HTR-8/SVneo (cell line): Measurements from ENCODE around the gene CREB3.

ENCODE experiments used
- DNase-seq: peaks from one replicate; pipeline ENCODE4 v3.0.0; 2011; ENCODE audit warnings: low spot score, mixed read lengths; ENCODE audit not compliant: insufficient read length
- FAIRE-seq: peaks from 2 replicates; lab custom pipeline; 2011; peaks lifted over from hg19 to GRCh38; lab: Jason Lieb, UNC

The CREB3 gene

DNA sequence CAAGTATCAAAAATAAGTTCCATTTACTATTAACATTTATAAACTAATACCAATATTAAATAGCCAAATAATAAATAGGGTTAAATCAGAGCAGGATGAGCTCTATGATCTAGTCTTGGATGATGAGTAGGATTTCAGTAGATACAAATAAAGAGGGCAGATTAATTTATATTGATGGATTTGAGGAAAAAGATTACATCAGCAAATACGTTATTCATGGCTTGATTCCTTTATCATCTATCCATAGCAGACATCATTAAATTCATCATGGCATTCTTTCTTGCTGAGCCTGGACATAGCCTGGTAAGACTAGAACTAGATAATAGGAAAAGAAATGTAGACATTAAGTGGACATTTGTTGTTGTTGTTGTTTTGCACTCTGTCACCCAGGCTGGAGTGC is 35.0 kb downstream of the CREB3 start:
- DNase-seq (no peak), FAIRE-seq (no peak)

DNA sequence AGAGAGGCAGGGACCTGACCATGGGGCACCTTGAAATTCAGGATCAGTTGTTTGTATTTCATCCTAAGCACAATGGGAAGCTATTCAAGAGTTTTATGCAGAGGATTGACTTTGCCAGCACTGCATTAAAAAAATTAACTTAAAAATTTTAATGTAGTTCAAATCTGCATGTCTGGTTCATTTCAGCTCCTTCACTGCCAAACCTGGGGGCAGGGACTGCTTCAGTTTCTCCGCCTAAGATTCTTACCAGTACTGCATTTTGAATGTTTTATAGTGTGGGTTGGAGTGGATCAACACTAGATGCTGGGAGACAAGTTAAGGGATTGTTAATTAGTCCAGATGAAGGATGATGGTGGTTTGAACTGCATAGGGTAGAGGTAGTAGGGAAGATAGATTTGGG is 37.3 kb downstream of the CREB3 start:
- FAIRE-seq (no peak), DNase-seq (no peak)

DNA sequence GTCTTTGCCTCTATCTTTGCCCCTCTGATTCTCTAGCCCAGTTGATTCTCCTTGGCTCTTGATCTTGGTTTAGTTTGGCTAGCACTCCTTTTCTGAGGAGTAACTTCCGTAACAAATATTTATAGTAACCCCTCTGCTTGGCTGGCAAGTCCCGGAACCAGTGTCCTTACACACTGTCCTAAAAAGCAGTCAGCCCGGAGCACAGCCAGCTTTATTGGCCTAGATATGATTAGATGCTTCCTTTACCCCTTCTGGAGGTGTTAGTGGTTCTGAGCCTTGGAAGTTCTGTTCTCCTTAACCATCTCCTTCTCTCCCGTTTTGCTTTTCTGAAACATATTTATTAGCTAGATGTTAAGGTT is 38.6 kb downstream of the CREB3 start:
- no peak for FAIRE-seq
- DNase-seq, result no peak

DNA sequence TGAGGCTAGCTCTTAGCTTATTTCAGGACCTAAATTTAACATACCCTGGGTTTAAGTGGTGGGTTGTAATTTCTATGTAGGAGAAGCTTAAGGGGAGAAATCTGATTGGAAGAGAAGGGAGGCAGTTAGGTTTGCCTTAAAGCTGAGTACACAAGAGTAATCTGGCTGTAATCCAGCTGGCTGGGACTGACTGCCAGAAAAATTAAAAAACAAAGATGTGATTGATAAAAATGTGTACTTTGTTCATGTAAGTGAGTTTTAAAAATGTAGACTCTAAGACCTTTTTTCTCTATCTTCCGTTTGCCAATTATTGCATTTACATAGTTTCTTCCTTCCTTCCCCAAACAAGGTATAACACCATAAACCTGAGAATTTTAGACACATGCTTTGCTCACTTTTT is 39.1 kb downstream of the CREB3 start:
- no peak for DNase-seq
- FAIRE-seq, result no peak

DNA sequence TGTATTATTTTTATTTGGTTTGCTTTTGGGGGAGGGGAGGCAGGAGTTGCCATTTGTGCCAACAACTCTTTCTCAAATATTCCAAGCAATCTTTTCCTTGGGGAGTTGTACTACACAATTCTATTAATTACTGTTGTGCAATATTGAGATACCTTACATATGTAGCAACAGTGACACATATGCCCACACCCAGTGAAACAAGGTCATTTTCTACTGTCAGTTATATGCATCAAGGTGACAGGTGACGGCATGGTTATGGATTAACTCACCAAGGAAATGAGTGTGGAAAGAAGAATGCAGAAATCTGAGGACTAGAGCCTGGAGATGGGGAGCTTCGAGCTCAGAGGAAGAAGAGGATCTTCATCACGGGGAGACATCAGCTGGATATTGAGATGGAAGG is 39.5 kb downstream of the CREB3 start:
- FAIRE-seq (no peak), DNase-seq (no peak)

DNA sequence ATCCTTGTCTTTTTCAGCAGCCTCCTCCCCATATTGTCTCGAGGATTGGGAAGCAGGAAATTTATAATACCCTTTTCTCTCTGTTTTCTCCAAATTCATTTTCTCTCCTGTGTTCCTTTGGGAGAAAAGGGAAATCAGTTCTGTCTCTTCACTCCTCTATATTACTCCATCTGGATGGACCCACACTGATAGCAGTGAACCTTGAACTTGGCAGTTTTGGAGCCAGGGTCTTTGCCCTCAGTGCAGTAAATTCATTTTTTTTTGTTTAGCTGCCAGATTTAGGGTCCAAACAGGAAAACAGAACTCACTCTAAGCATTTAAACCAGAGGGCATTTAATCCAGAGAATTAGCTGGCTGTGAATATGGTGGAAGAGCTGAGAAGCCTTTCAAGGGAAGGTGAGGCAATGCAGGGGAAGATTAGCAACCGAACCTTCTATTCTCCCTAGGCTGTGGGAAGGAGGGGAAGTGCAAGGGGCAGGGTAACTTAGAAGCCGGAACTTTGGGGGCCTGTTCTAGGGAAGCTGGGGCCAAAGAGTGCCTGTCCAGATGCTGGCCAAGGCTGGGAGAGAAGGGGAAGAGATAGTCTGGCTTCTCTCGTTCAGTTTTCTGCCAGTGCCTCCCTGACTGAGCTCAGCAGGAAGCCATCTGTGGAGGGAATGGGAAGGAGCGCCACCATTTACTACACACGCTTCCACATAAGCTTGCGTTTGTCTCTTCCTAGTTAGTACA is 42.6 kb downstream of the CREB3 start:
- FAIRE-seq (no peak), DNase-seq (no peak)

DNA sequence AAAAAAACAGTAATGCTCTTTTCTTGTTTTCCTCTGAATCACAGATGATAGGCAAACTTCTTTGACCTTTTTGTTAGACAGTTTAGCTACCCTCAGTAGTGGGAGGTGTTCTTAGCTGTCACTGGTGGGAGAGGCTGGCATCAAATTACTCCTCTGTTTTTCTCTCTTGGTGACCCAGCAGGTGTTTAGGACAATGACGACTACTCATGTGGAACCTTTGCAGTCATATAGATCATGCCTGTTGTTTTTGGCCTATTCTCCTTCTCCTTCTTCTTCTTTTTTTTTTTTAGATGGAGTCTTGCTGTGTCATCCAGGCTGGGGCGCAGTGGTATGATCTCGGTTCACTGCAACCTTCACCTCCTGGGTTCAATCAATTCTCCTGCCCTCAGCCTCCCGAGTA is 43.6 kb downstream of the CREB3 start:
- FAIRE-seq, result no peak
- no peak for DNase-seq

DNA sequence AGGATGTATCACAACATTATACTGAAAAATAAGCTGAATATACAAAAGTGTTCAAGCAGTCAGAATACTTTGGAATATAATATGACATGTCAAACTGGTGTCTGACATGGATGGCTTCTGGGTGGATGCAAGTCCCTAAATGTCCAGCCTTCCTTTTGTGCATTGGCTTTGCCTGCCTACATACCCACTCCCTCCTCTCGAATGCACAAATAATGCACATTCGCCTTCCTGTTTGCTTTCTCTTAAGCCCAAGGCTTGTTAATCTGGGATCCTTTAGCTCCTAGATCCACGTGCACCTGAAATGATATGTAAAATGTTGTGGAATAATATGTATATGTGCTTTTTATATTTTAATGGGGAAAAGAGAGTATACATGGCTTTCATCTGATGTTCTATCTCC is 46.0 kb downstream of the CREB3 start:
- DNase-seq, result no peak
- no peak for FAIRE-seq

DNA sequence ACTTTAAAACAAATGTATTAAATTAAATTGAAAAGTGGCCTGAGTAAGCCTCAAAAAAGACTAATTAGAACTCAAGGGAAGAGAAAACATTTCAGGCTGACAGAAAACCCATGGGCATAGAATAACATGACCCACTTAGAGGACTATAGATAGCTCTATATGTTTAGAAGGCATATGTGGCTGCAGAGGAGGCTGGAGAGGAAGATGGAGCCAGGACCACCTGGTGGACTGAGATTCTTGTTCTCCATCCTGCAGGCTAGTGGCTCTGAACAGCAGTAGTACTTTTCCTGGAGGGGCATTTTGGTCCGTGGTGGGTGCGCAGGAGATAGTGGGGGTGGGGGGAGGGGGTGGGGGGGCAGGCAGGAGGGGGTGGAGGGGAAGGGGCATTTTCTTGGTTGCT is 48.6 kb downstream of the CREB3 start:
- FAIRE-seq, result no peak

DNA sequence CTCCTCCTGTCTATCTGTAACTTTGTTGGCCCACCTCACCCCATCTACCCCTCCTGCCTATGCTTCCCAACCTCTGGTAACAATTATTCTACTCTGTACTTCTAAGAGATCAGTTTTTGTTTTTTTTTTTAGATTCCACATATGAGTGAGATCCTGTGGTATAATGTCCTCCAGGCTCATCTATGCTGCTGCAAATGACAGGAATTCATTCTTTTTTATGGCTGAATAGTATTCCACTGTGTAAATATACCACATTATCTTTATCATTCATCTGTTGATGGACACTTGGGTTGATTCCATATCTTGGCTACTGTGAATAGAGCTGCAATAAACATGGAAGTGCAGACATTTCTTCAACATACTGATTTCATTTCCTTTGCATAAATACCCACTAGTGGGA is 51.0 kb downstream of the CREB3 start:
- no peak for FAIRE-seq

More for the DNA sequence above, 48.6 kb downstream of the CREB3 start:
- no peak for DNase-seq

More for the DNA sequence above, 51.0 kb downstream of the CREB3 start:
- no peak for DNase-seq
